Uterus (tissue), 4 donors: Measurements from ENCODE around the gene NEK10. TPM values are rescaled to one million over a fixed set of nuclear protein-coding genes. Genes with fewer than 3 reads are reported as not detected.

Experiments
- DNase-seq, 2 donors: peaks; one replicate each; pipeline ENCODE4 v3.0.0-alpha.2; 2019 to 2020
- H3K27ac ChIP-seq, 2 donors: fragments of 200-600 bp; sonication (generic); 1 replicate in 1 of 2; 2 replicates in 1 of 2; pipeline ENCODE4 v1.5.1; 2016 to 2018
- H3K27me3 ChIP-seq, 2 donors: fragments of 200-600 bp; sonication (generic); one replicate each; pipeline ENCODE4 v1.5.1; 2018 to 2019; ENCODE audit warnings: control low read depth in 1 of 2
- H3K36me3 ChIP-seq, 2 donors: fragments of 200-600 bp; sonication (generic); one replicate each; pipeline ENCODE4 v1.5.1; 2019; ENCODE audit warnings: control low read depth in 1 of 2
- H3K4me1 ChIP-seq, 2 donors: fragments of 200-600 bp; sonication (generic); one replicate each; pipeline ENCODE4 v1.5.1; 2018 to 2019; ENCODE audit warnings: control low read depth in 1 of 2
- H3K4me3 ChIP-seq, 2 donors: fragments of 200-600 bp; sonication (generic); 1 replicate in 1 of 2; 2 replicates in 1 of 2; pipeline ENCODE4 v1.5.1; 2018 to 2019; ENCODE audit warnings: mild to moderate bottlenecking in 1 of 2
- H3K9me3 ChIP-seq, 2 donors: fragments of 200-600 bp; sonication (generic); one replicate each; pipeline ENCODE4 v1.5.1; 2019; ENCODE audit warnings: control low read depth in 1 of 2
- POLR2A ChIP-seq, 2 donors: fragments of 450-650 bp; IDR thresholded peaks; one replicate each; pipeline ENCODE4 v1.6.1; 2016; ENCODE audit warnings: antibody characterized with exemption in 2 of 2, mild to moderate bottlenecking in 1 of 2, moderate library complexity in 1 of 2
- intact Hi-C: fragments of 100-400 bp; cut with DNase I; formaldehyde crosslinking; loops from one replicate; pipeline ENCODE4 v1.15.1; 2023; ENCODE audit warnings: low total_unique reads
- total RNA-seq, 4 donors: library from RNA; depleted of rRNA in 3 of 4; stranded (reverse); fragments of >200 nt in 3 of 4; gene quantifications; one replicate each; pipeline versions ENCODE4 v1.1.0 to v1.2.4, GENCODE V29; 2014 to 2023
- TF ChIP-seq, protein P1 (sequence below), 4 experiments: fragments of 200-600 bp in 2 of 4; fragments of 450-650 bp in 2 of 4; sonication (generic) in 2 of 4; IDR thresholded peaks; one replicate each; pipeline ENCODE4 v1.5.1; 2016 to 2019; ENCODE audit warnings: antibody characterized with exemption in 4 of 4, mild to moderate bottlenecking in 2 of 4, moderate library complexity in 1 of 4
- donor health status: DM: yes; HTN: yes; CAD: no.

The NEK10 gene
- total RNA-seq, 4 donors from 2014 or later = under 0.01 to 8.3 (median 0.83) TPM

DNA sequence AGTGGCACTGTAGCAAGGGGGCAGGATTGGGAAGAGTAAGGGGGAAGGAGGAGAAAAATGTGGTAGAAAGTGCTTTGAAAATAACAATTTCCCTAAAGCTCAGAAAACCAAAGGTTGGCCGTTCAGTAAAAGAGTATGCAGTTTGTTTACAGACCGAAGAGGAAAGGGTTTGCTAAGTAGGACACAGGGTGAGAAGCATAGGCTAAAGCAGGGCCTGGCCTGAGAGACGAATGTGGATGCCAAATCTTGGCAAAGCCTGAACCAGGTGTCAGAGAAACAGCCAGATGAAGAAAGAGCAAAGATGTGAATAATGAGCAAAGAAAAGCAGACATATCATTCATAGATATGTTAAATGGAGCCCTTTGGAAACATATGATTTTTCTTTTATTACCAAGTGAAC lies 17.1 kb downstream of the NEK10 start:
- Histone ChIP-seq H3K36me3 (no peaks in the 10 kb centered on the region), H3K4me3 (no peak overlapping the region), H3K27ac (no peak overlapping the region), H3K4me1 (no peaks in the 10 kb centered on the region), H3K9me3 (no peaks in the 10 kb centered on the region), H3K27me3 (no peaks in the 10 kb centered on the region)
- TF ChIP-seq, protein P1, sequence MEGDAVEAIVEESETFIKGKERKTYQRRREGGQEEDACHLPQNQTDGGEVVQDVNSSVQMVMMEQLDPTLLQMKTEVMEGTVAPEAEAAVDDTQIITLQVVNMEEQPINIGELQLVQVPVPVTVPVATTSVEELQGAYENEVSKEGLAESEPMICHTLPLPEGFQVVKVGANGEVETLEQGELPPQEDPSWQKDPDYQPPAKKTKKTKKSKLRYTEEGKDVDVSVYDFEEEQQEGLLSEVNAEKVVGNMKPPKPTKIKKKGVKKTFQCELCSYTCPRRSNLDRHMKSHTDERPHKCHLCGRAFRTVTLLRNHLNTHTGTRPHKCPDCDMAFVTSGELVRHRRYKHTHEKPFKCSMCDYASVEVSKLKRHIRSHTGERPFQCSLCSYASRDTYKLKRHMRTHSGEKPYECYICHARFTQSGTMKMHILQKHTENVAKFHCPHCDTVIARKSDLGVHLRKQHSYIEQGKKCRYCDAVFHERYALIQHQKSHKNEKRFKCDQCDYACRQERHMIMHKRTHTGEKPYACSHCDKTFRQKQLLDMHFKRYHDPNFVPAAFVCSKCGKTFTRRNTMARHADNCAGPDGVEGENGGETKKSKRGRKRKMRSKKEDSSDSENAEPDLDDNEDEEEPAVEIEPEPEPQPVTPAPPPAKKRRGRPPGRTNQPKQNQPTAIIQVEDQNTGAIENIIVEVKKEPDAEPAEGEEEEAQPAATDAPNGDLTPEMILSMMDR (IDR thresholded peaks at IDR 0.05) = no peak
- TF ChIP-seq POLR2A (IDR thresholded peaks at IDR 0.05) = no peak
- no peak for DNase-seq
- intact Hi-C loops = no loop called here

DNA sequence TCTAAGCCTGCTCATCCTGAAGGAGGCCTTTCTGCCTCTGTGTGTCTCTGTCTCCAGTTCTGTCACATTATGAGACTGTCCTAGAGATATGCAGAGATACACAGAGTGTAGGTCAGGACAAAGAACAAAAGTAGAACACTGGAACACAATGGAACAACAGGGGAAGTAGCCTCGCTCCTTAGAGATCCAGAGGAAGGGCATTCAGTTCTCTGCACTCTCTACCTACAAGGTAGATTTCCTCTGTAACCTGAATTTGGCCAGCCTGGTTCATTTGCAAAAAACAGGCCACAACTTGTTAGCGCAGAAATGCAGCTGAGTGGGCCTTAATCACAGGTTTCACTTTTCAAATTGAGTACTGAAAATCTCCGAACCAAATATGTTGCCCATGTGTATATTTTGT lies 19.4 kb downstream of the NEK10 start:
- Histone ChIP-seq H3K36me3 (no peaks in the 10 kb centered on the region), H3K4me3 (no peak overlapping the region), H3K9me3 (no peaks in the 10 kb centered on the region), H3K27me3 (no peaks in the 10 kb centered on the region), H3K4me1 (no peaks in the 10 kb centered on the region), H3K27ac (no peak overlapping the region)
- TF ChIP-seq, protein P1 (IDR thresholded peaks at IDR 0.05) = no peak
- no peak for TF ChIP-seq POLR2A (IDR thresholded peaks at IDR 0.05)
- intact Hi-C loops = no loop called here
- no peak for DNase-seq

DNA sequence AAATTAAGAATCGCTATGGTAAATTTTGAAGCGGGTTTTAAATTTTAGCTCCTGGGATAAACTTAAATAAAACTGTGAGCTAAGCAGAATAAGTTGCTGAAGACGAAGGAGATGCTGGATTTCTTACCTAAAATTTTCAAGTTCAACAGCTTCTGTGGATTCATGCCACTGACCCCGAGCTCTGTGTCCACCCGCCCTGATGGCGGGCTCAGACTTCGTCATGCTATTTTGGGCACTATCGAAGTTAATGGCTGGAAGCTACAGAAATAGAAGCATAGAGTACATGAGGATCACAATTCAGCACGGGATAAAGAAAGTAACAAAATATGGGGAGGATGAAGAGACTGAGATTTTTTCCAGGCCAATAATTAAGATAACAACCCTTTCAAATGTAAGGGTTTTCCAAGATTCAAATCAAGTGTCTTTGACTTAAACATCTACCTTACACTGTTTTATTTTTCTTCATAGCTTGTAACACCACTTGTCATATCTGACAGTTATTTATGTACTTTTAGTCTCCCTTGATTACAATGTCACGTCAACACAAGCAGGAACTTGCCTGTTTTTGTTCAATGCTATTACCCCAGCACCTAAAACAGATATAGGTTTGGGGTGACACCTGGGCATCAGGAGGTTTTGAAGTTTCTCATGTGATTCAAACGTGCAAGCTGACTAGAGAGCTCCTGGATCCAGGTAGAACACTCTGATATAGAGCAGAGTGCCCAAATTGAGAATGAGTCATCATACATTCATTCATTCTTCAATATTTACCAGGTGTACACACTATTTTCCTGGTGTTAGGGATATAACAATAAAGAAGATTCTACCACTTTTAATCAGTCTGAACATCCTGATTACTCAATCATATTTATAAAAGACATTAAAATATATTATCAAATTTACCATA lies 23.0 kb downstream of the NEK10 start:
- Histone ChIP-seq H3K4me3 (no peak overlapping the region), H3K36me3 (no peaks in the 10 kb centered on the region), H3K27ac (no peak overlapping the region), H3K27me3 (no peaks in the 10 kb centered on the region), H3K4me1 (no peaks in the 10 kb centered on the region), H3K9me3 (no peaks in the 10 kb centered on the region)
- no peak for TF ChIP-seq POLR2A (IDR thresholded peaks at IDR 0.05)
- TF ChIP-seq, protein P1 (IDR thresholded peaks at IDR 0.05) = no peak
- intact Hi-C loops = no loop called here
- DNase-seq = no peak

DNA sequence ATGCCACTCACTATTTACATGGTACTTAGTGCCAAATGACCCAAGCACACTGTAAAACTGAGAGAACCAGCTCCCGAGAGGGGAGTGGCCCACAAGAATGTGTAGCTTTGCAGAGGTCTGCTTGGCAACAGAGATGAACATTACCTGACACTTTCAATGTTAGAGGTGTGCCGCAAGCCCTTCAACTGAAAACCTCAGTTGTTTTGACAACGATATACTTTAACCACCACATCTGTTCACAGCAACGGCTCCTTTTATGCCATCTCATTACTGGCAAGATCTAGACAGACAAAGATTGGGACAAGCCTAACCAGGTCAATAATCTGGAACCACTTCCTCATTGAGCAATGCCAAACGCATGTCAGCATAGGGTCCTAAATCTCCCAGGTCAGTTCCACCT lies 23.7 kb downstream of the NEK10 start:
- Histone ChIP-seq H3K27me3 (no peaks in the 10 kb centered on the region), H3K9me3 (no peaks in the 10 kb centered on the region), H3K36me3 (no peaks in the 10 kb centered on the region), H3K27ac (no peak overlapping the region), H3K4me3 (no peak overlapping the region), H3K4me1 (no peaks in the 10 kb centered on the region)
- TF ChIP-seq, protein P1 (IDR thresholded peaks at IDR 0.05) = no peak
- TF ChIP-seq POLR2A (IDR thresholded peaks at IDR 0.05) = no peak
- intact Hi-C loops = no loop called here
- DNase-seq = no peak

DNA sequence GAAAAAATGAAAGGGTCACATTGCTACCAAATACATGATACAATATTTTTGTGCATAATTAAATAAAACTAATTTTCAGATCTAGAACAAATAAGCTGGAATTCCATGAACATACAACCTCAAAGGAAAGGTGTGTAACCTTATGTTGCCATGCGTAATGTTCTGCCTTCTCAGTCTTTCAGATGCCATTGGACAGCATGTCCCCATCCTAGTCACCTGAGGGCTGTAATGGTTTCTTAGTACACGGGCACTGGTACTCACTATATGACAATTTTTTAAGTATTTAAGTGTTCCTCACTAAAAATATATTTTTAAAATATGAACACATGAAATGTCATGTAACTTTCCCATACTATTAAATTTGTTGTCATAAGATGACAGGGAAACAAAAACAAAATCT lies 24.1 kb downstream of the NEK10 start:
- no peaks in the 10 kb centered on the region for H3K9me3 ChIP-seq
- H3K27ac ChIP-seq = no peak overlapping the region
- no peaks in the 10 kb centered on the region for H3K36me3 ChIP-seq
- no peaks in the 10 kb centered on the region for H3K27me3 ChIP-seq
- intact Hi-C loops = no loop called here
- H3K4me3 ChIP-seq = no peak overlapping the region
- TF ChIP-seq, protein P1 (IDR thresholded peaks at IDR 0.05) = no peak
- no peak for TF ChIP-seq POLR2A (IDR thresholded peaks at IDR 0.05)
- no peak for DNase-seq
- no peaks in the 10 kb centered on the region for H3K4me1 ChIP-seq
